Testis (tissue), 2 donors: ENCODE results near the gene PSAP.

Source experiments
- CTCF ChIP-seq, 3 experiments: fragments of 450-650 bp in 2 of 3; fragments of 200-600 bp in 1 of 3; sonication (generic) in 1 of 3; IDR thresholded peaks; one replicate each; pipeline ENCODE4 v1.5.1; 2016 to 2019; ENCODE audit warnings: antibody characterized with exemption in 3 of 3, mild to moderate bottlenecking in 2 of 3, moderate library complexity in 1 of 3
- POLR2A ChIP-seq: fragments of 450-650 bp; IDR thresholded peaks from one replicate; pipeline ENCODE4 v1.6.1; 2017; ENCODE audit warnings: antibody characterized with exemption, mild to moderate bottlenecking, moderate library complexity

DNA sequence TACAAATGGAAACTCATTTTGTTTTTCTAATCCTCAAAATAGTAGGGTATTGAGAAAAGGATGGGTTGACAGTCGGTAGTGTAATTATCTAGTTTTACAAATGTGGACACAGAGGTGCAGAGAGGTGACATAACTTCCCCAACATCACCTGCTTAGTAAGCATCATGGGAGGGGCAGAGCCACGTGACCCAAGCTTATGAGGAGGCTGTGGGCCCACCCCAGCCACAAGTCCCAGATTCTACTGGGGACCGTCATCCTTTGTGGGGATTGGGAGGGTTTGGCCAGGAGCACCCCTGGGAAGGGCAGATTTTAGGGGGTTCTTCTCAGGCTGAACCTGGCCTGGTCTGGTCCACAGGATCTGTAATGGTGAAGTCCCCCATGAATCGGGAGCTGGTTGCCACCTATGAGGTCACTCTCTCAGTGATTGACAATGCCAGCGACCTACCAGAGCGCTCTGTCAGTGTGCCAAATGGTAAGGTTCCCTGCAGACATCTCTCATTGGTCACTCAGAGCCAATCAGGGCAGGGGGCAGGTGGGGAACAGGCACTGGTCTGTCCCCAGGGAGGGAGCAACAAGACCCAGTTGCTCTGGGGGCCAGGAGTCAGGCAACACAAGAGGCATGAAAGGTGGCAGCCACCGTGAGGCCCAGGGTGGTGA lies 54.2 kb downstream of the PSAP start:
- TF ChIP-seq POLR2A, result no peak
- TF ChIP-seq CTCF (IDR thresholded peaks at IDR 0.05), result no peak
